ENCODE measurements around the gene RGPD4.

DNA sequence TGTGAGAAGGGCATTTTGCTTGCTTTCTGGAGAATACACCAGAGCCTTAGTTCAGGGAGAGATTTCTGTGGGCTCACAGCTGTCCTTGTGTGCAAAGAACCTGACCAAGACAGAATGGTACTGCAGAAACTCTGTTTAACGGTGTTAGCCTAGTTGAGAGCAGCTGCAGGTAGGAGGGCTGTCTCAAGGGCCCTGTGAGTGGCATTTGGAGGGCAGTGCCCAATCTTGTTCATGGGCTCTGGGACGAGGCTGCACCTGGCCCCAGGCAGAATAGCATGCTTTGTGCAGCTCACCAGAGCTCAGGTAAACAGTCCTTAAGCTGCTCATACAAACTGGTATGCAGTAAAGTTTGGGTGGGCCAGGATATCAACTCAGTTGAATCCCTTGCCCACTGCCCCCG, 16.9 kb upstream of the RGPD4 start:
- TF ChIP-seq, protein P1, sequence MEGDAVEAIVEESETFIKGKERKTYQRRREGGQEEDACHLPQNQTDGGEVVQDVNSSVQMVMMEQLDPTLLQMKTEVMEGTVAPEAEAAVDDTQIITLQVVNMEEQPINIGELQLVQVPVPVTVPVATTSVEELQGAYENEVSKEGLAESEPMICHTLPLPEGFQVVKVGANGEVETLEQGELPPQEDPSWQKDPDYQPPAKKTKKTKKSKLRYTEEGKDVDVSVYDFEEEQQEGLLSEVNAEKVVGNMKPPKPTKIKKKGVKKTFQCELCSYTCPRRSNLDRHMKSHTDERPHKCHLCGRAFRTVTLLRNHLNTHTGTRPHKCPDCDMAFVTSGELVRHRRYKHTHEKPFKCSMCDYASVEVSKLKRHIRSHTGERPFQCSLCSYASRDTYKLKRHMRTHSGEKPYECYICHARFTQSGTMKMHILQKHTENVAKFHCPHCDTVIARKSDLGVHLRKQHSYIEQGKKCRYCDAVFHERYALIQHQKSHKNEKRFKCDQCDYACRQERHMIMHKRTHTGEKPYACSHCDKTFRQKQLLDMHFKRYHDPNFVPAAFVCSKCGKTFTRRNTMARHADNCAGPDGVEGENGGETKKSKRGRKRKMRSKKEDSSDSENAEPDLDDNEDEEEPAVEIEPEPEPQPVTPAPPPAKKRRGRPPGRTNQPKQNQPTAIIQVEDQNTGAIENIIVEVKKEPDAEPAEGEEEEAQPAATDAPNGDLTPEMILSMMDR (IDR thresholded peaks at IDR 0.05), result no peak
- TF ChIP-seq POLR2A (IDR thresholded peaks at IDR 0.05), result no peak
